NK-92 (cell line): ENCODE data around the gene EPB41L4B.
"Not testable (repeated sequence)": the region's sequence is repeated elsewhere in the genome, so short reads cannot be mapped to it uniquely, and the experiment has no call there.

Experiments used
- DNase-seq: peaks from one replicate; lab custom pipeline; 2025; ENCODE audit not compliant: unreplicated experiment; lab: John Stamatoyannopoulos, UW

The EPB41L4B gene

DNA sequence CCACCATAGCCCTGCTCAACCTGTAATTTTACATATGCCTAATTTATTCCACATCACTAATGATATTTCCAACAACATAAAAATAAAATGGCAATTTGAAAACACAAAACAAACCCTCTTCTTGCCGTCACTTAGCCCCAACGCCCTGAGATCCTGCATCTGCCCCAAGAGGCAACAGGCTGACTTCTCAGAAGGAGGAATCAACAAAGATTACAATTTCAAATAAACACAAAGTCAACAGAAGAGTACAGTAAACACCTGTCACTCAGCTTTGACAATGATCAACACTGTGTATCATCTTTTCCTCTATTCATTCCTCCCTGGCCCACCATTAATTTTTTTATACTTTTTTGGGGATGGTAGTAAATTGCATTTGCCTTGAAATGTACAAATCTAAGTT is 19.8 kb downstream of the EPB41L4B start:
- DNase-seq: no peak

DNA sequence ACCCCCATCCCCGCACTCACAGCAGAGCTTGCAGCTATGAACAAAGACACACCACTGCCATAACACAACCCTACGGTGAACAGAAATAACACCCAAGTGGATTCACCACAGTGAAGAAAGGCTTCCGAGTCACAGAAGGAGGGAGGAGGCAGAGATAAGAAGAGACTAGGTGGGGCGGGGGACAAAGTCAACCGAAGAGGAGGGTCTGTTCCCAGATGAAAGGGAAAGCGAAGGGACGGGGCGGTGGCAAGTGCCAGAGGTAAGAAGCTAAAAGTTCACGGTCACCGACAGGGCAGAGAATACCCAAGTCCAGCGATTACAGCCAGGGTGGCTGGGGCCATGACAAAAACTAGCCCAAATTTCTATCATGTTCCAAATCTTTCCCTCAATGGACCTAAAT is 21.0 kb downstream of the EPB41L4B start:
- no peak for DNase-seq

DNA sequence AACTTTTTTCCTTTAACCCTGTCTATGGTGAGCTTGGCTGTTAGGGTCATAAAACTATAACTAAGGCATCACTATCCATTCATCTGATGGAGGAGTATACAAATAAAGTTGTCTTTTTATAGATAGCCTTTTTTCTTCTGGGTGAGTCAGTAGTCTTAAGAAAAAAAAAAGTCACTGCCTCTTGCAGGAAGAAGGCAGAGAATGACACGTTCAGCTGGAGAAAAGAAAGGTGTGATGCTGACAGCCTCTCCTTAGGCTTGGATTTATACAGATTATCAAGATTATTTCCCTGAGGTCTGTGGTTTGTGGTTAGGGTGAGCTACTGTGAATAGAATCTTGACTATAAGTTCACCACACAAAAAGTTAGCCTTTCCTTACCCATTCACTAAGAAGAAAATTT is 23.0 kb downstream of the EPB41L4B start:
- DNase-seq: no peak

DNA sequence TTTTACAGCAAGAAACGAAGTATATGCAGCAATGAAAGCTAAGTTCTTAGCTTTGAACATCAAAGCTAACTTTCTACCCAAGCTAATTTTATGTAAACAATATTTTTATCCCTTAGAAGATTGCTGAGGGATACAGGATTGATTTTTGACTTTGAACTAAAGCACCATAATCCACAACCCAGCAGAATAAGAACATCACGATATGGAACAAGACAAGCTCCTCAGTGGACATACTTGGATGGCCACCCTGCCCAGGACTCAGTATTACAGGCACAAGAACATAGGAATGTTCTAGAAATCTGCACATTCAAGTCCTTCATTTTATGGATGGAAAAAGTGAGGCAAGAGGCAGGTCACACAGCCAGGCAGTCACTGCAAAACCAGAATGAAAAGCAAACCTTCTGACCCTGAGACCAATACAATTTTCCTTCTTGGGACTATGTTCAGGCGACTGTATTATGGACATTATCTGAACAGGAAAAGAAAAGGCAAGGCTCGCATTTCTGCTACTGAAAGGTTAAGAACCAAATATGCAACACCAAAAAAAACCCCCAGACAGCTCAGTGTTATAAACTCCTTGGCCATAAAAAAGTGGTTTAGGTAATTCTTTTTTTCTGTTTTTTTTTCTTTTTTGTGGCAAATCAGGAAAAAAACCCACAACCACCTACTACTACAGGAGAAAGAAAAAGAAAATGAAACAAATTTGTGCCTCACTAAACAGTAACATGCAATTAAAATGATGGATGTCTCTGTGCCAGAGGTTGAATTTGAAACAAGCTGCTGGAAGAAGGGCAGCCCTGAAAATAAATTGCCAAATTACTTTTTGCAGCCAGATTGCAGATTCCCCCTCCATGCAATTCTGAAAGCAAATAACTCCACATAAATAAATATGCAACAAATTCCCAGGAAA is 25.4 kb downstream of the EPB41L4B start:
- DNase-seq: no peak

DNA sequence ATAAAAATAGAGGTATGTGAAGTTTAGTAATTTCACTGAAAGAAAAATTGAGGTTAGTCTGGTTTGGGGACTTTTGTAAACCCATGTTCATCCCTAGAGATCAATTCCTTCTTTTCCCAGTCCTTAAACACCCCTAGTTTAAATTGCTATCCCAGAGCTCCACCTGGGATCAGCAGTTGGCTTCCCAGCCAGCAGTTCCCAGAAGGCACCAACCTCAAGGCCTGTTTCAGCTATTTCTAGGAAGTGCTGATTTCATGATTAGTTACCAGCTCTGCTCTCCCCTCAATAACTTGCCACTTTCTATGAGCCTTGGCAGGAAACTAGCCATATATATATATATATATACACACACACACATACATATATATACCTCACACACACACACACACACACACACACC is 30.5 kb downstream of the EPB41L4B start:
- no peak for DNase-seq

DNA sequence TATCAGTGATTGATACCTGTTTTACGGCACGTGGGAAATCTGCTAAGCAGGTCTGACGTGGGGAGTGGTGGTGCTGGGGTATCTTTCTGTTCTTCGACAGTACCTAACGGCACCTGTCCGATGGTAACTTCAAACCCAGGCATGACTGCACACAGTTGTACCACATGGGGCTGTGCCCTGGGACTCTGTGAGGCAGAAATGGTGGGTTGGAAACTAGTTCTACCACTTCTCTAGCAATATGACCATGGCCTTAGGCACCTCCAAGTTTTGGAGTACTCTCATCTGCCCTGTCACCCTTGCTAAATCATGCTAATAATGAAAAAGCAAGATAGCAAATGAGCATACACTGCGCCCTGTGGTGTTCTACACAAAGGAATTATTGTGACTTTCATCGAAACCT is 30.9 kb downstream of the EPB41L4B start:
- DNase-seq: no peak

DNA sequence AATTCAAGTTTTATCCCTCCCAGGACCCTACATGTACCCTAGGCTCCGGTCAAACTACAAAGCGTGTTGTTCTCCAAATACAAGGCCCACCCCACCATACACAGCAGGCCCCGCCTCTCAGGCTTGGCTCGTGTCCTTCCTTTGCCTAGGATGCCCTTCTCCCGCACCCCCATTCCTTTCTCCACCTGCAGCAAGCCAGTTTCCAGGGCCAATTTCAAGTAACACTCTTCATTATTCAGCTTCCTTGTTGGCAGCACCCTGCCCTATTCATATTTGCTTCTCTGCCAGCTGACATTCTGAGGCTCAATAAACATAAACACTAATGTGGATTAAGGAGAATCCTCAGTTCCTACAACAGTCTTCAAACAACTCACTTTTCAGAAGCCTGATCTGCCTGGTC is 31.7 kb downstream of the EPB41L4B start:
- no peak for DNase-seq

DNA sequence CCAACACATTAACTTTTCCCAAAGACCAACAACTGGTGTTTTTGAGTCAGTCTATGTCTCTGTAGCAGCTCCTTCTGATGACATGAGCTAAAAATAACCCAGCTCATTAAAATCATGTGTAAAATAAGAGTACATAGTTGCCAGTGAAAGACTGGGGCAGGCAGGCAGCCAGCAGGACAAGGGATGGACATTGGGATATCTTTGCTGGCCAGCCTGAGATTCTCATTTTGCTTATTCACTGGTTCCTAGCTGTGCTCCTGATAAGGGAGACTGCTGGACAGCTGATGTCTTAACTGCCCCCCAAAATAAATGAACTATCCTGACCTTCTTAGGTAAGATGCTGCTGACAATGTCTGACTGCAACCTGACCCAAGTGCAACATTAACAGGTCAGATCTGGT is 33.9 kb downstream of the EPB41L4B start:
- DNase-seq: no peak

DNA sequence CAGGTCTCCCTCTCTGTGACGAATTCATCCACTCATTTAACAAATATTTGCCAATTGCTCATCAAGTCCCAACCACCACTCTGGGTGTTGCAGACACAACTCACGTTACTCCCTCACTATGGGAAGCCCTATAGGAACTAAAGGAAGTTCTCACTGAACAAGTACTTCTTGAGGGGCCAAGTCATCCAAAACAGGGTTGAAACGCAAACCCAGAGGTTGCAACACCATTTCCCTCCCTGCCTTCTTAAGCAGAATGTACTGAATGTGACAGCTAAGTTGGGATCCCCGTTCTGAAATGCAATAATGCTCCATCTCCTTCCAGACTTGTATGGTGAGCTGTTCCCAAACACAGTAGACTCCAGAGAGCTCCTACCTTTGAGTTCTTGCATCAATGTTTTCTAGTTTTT is 34.3 kb downstream of the EPB41L4B start:
- DNase-seq: no peak

DNA sequence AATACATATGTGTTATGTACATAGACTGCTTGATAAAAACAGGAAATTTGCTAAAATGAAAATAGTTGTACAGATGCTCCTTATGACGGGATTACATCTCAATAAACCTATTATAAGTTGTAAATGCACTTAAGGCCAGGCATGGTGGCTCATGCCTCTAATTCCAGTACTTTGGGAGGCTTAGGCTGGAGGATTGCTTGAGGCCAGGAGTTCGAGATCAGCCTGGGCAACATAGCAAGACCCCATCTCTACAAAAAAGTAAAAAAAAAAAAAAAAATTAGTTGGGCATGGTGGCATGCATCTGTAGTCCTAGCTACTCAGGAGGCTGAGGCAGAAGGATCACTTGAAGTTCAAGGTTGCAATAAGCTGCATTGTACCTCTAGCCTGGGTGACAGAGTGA is 37.2 kb downstream of the EPB41L4B start:
- DNase-seq: not testable (repeated sequence)

DNA sequence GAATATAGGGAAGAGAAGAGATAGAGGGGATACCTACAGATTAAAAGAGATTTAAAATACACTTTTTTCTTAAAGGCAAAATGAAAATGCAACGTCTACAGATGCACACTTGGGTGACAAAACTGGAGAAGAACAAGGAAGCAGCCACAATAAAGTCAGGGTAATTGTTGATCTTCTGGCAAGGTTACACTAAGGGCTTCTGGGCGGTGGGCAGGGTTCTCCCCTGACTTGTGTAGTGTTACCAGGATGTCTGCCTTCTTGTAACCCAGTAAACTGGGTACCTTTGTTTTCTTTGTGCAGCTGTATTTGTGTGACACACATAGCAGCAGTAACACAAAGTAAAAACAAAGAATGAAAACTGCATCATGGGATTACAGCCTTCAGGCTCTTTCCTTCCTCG is 37.8 kb downstream of the EPB41L4B start:
- DNase-seq: no peak

DNA sequence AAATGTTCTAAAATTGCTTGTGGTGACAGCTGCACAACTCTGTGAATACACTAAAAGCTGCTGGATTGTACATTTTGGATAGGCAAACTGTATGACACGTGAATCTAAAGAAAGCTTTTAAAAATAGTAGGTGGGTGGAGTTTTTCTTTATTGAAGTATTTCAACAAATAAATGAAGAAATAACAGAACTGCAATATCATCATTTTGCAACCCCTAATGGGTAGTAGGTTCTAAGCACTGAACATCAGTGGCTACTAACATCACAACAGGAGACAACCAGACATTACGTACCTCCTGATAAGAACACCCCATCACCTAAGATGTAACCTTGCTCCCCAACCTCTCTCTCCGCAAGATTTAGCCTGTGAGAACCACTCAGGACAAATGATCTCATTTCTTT is 38.6 kb downstream of the EPB41L4B start:
- DNase-seq: no peak

DNA sequence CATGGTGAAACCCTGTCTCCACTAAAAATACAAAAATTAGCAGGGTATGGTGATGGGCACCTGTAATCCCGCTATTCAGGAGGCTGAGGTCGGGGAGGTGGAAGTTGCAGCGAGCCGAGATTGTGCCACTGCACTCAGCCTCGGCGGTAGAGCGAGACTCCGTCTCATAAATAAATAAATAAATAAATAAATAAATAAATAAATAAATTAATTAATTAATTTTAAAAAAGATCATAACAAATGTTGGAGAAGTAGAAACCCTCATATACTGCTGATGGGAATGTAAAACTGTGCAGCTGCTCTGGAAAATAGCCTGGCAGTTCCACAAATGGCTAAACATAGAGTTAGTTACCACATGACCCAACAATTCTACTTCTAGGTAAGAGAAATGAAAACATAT is 39.3 kb downstream of the EPB41L4B start:
- no peak for DNase-seq

DNA sequence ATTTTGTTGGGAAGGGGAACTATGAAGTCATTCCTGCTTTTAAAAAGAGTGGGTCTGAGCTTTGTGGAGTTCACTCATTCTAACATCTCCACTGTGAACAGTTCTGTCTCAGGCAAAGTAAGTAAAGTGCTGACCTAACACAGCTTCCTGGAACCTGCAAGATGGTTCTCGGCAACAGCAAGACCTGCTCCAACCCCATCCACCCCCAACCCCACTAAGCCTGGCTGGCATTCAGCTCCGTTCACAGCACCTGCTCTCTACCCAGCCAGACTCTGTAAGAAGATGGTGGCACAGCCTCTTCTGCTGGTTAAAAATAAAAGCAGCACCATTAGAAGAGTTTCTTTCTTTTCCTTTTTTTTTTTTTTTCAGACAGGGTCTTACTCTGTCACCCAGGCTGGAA is 42.0 kb downstream of the EPB41L4B start:
- DNase-seq: no peak

DNA sequence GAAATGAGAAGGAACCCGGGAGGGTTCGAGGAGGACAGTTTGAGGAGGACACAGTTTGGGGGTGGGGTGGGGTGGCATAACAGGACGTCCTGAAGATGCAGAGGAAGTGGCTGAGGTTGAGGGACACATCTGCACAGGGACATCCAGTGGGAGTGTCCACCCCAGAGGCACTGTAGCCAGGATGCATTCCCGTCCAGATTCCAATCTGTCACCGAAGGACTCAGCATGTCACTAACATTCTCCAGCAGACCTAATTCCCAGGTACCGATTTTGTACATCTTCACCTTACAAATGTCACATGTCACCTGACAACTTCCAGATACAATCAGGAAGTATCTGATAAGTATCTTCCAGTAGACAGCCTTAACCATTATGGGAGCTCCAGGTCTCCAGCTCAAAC is 42.6 kb downstream of the EPB41L4B start:
- no peak for DNase-seq

DNA sequence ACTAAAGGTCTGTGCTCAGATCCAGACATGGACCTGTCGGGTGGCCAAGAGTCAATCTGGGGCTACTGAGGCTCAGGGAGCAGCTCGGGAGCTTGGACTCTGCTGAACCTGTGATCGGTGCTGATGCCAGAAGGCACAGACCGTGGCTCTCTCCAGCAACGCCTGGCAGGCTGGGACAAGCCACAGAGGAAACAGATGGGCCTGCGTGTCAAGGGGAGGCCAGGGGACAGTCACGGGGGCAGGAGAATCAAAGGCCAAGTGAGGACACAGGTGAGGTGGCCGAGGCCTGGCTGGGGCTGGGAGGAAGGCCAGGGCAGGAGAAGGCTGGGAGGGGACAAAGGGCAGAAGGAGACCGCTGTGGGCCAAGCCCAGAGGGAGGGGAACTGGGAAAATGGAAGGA is 43.4 kb downstream of the EPB41L4B start:
- no peak for DNase-seq

DNA sequence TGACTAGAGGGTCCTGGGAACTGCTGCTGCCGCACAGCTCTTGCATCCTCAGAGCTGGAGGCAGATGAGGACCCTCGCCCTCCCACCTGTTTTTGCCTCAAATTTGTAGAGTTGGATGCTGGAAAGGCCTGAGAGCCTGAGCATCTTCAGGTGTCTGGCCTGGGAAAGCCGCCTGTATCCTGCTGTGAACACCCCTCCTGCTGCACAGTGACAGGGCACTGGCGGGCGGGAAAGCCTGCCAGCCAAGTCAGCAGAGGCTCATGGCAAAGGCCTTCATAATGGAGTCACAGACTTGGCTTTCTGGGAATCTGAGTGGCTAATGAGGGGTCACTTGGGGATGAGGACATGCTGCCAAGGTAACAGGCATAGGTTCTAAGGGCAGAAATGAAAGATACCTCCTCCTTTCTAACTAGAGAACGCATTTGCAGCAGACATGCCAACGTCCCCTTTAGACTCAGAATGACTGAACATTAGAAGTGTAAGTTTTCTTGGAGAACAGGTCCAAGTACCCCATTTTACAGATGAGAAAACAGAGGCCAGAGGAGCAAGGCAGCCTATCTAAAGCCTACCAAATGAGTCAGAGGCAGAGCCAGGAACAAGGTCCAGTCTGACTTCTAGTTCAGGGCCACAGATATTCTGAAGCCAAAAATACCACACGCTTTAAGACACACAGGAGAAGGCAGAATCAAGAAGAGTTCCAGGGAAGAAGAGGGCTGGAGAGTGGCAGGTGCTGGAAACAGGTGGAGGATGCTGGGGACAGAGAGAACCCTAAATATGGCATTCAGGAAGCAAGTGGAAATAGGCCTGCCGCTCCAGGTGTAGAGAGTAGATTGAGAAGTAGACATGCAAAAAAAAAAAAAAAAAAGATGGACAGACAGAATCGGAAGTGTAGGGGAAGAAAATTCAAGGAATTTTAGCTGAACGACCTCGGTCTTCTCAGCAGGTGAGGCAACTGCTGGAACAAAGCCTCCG is 44.1 kb downstream of the EPB41L4B start:
- no peak for DNase-seq

DNA sequence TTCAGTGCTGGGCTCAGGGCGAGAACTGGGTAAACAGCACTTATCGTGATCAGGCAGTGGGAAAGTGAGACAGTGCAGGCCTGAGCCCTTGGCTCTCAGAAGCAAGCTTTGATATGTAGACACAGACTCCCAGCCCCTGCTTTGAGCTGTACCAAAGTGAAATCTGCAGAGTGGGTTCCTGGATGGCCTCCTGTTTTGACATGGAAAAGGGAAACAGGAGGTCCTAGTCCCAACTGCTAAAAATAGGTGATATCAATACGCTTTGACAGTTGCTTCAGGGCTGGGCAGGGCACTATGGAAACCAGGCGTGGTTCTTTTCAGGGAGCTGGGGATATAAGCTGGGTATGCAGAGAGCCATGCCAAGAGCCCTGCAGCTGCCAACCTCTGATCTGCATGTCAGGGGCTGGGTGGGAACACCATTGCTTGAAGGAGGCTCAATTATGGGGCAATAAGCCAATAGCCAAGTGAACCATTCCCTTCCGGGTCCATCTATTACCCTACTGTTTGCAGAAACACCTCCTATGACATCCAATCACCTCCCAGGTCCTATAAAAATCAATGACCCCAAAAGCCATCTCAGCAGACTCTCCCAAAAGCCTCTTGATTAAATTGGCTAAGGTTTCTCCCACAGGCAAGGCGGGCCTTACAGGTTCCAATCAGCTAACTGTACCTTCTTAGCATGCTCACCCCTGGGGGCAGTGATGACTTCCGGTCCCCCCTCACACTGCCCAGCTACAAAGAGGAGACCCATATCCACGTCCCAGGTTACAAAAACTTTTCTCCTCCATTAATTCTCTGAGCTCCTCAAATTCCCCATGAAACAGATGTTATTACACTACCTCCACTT is 45.8 kb downstream of the EPB41L4B start:
- no peak for DNase-seq

DNA sequence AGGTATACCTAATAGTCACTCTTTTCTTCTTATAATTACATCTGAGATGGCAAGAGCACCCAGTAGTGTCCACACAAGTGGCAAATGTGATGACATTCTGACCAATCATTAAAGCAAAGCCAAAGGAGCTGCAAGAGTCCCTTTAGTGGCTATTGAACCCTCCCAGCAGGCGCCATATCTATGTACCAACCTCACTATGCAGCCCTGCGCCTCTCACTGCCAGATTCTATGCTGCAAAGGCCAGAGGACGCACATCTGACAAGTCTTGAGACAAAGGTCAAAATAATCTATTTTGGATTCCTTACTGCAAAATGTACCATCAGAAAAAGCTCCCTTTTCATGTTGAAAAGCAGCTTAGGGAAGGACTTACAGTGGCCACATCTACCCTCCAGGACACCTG is 47.0 kb downstream of the EPB41L4B start:
- DNase-seq: no peak

DNA sequence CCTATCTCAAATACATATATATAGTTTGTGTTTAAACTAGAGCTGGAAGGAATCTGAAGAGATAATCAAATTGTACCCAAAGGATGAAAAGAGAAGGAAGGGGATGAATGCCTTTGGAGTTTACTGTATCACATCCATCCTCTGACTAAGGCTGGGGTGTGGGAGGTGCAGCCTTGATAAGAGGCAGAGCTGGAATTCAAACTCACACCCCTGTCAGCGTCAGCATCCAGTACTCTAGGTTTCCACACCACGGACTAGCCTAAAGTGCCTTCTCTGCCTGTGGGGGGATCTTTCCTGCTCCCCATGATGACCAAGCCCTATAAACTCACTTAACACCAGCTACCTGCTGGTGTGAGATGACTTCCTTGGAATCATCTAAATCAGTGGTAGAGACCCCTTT is 48.1 kb downstream of the EPB41L4B start:
- no peak for DNase-seq

DNA sequence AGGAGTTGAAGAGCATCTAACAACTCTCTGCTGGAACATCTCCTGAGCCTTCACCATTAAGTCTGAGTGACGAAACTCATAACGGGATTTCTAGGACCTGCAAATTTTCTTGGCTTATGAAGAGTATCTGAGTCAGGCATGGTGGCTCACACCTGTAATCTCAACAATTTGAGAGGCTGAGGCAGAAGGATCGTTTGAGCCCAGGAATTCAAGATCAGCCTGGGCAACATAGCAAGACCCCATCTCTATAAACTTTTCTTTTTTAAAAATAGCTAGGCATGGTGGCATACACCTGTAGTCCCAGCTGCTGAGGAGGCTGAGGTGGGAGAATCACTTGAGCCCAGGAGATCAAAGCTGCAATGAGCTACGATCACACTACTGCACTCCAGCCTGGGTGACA is 48.8 kb downstream of the EPB41L4B start:
- DNase-seq: no peak
